Endothelial cell of umbilical vein (primary cell): ENCODE results near the gene OR52N4. TPM values are rescaled to one million over a fixed set of nuclear protein-coding genes. Genes with fewer than 3 reads are reported as not detected.

ENCODE experiments used
- BruUV-seq: library from RNA; stranded (reverse); fragments of 400-500 nt; replicated peaks from 2 replicates; lab custom pipeline; 2021; lab: Mats Ljungman, UMichigan
- CTCF ChIA-PET: fragments of 300-600, 350-600 bp; sonication (Branson Sonifier 250); formaldehyde crosslinking; loops from one replicate; lab custom pipeline; 2021; ENCODE audit warnings: antibody characterized with exemption, inconsistent platforms; lab: Charles Lee
- POLR2A ChIA-PET: fragments of 300-600, 350-600 bp; sonication (Branson Sonifier 250); formaldehyde crosslinking; loops from one replicate; lab custom pipeline; 2021; ENCODE audit warnings: antibody characterized with exemption, inconsistent platforms; lab: Charles Lee
- DNase-seq: peaks from one replicate; pipeline ENCODE4 v3.0.0-alpha.2; 2011; ENCODE audit warnings: low read depth, low spot score
- FAIRE-seq: peaks from 2 replicates; lab custom pipeline; 2011; peaks lifted over from hg19 to GRCh38; lab: Jason Lieb, UNC
- H2AFZ ChIP-seq: 2 replicates; pipeline ENCODE4 v1.6.0; 2012; ENCODE audit warnings: low read depth, low read length, control low read depth, inconsistent platforms
- H3K27ac ChIP-seq: 2 replicates; pipeline ENCODE4 v1.5.1; 2011; ENCODE audit warnings: low read depth, mild to moderate bottlenecking, control low read depth, low read length, moderate library complexity; ENCODE audit not compliant: insufficient read depth
- H3K27me3 ChIP-seq, 2 experiments: 2 replicates each; pipeline versions ENCODE4 v1.6.0 to v1.6.1; 2011; ENCODE audit warnings: low read length in 2 of 2, mixed read lengths in 1 of 2; ENCODE audit not compliant: control insufficient read depth in 2 of 2, insufficient read depth in 2 of 2
- H3K36me3 ChIP-seq, 2 experiments: 2 replicates in 1 of 2; 3 replicates in 1 of 2; pipeline ENCODE4 v1.5.1; 2011; ENCODE audit warnings: low read length in 2 of 2, mild to moderate bottlenecking in 1 of 2, moderate library complexity in 1 of 2; ENCODE audit not compliant: control insufficient read depth in 2 of 2, insufficient read depth in 2 of 2; ENCODE audit errors: extremely low read depth in 1 of 2
- H3K4me1 ChIP-seq: 3 replicates; pipeline ENCODE4 v1.5.1; 2011; ENCODE audit warnings: mild to moderate bottlenecking, low read length; ENCODE audit not compliant: control insufficient read depth, insufficient read depth; ENCODE audit errors: extremely low read depth
- H3K4me2 ChIP-seq: 2 replicates; pipeline ENCODE4 v1.6.1; 2011; ENCODE audit warnings: low read length, control low read depth, mixed read lengths; ENCODE audit not compliant: insufficient read depth
- H3K4me3 ChIP-seq, 3 experiments: fragments of 200-600 bp in 1 of 3; sonication (generic), shearing (Covaris generic) in 1 of 3; replicated peaks in 1 of 3; 2 replicates each; pipeline ENCODE4 v1.5.1; 2011 to 2016; ENCODE audit warnings: control low read depth in 3 of 3, low read length in 3 of 3, mild to moderate bottlenecking in 2 of 3, inconsistent platforms in 1 of 3, low read depth in 1 of 3, moderate library complexity in 1 of 3; ENCODE audit not compliant: insufficient read depth in 1 of 3
- H3K79me2 ChIP-seq: 2 replicates; pipeline ENCODE4 v1.6.0; 2012; ENCODE audit warnings: low read length, inconsistent platforms; ENCODE audit not compliant: control insufficient read depth, insufficient read depth
- H3K9ac ChIP-seq: replicated peaks from 2 replicates; pipeline ENCODE3; 2011; ENCODE audit warnings: low read length, control low read depth; ENCODE audit not compliant: insufficient read depth; ENCODE audit errors: extremely low read depth
- H3K9me1 ChIP-seq: replicated peaks from 3 replicates; pipeline ENCODE4 v1.6.0; 2011; ENCODE audit warnings: mild to moderate bottlenecking, low read length; ENCODE audit not compliant: control insufficient read depth, insufficient read depth; ENCODE audit errors: extremely low read depth
- H3K9me3 ChIP-seq: replicated peaks from 2 replicates; pipeline ENCODE4 v1.5.1; 2012; ENCODE audit warnings: low read length, inconsistent platforms; ENCODE audit not compliant: control insufficient read depth, insufficient read depth
- H4K20me1 ChIP-seq: replicated peaks from 2 replicates; pipeline ENCODE3; 2011; ENCODE audit warnings: mild to moderate bottlenecking, low read length; ENCODE audit not compliant: control insufficient read depth, insufficient read depth; ENCODE audit errors: extremely low read depth
- CTCF ChIP-seq, 2 donors: IDR thresholded peaks; 1 replicate in 1 of 2; 2 replicates in 1 of 2; pipeline ENCODE4 v1.5.1; 2011; ENCODE audit warnings: low read length in 2 of 2, mild to moderate bottlenecking in 2 of 2, moderate library complexity in 2 of 2, control low read depth in 1 of 2, inconsistent platforms in 1 of 2, low read depth in 1 of 2; ENCODE audit not compliant: insufficient read depth in 1 of 2; ENCODE audit errors: extremely low read depth in 1 of 2
- EZH2 ChIP-seq: IDR thresholded peaks from 2 replicates; pipeline ENCODE4 v1.6.1; 2012; ENCODE audit warnings: borderline replicate concordance, low read depth, mild to moderate bottlenecking, moderate library complexity, low read length, inconsistent platforms; ENCODE audit not compliant: severe bottlenecking
- JUN ChIP-seq: IDR thresholded peaks from 2 replicates; pipeline ENCODE4 v1.6.1; 2011; ENCODE audit warnings: borderline replicate concordance, low read depth; ENCODE audit not compliant: insufficient read length, insufficient read depth
- MAX ChIP-seq: IDR thresholded peaks from 2 replicates; pipeline ENCODE4 v1.6.1; 2011; ENCODE audit not compliant: insufficient read depth, insufficient read length
- POLR2AphosphoS5 ChIP-seq: IDR thresholded peaks from 2 replicates; pipeline ENCODE4 v1.6.1; 2012; ENCODE audit warnings: low read depth, mild to moderate bottlenecking, control low read depth, low read length, moderate library complexity; ENCODE audit not compliant: insufficient read depth
- dilution Hi-C: fragments of 300-500 bp; cut with MboI; formaldehyde crosslinking; loops from one replicate; pipeline ENCODE4 v1.15.0; 2019; ENCODE audit warnings: low sequenced_read_pairs; ENCODE audit not compliant: extremely low pct_ligation_motif_present
- intact Hi-C: fragments of 100-400 bp; cut with micrococcal nuclease; formaldehyde crosslinking; loops from one replicate; pipeline ENCODE4 v1.10.0; 2022
- polyA plus RNA-seq, 4 experiments: library from polyadenylated mRNA; depleted of rRNA in 3 of 4; stranded (reverse) in 3 of 4; unstranded in 1 of 4; fragments of >200 nt; gene quantifications; 2 replicates each; pipeline versions ENCODE4 v1.2.1 to v1.2.3, GENCODE V29; 2011 to 2012; ENCODE audit warnings: missing spikeins in 1 of 4
- total RNA-seq: library from RNA; stranded (reverse); gene quantifications from 2 replicates; pipeline ENCODE4 v1.2.3, GENCODE V29; 2021

The OR52N4 gene
- total and polyA plus RNA-seq, 2 donors (not counting 3 experiments of a cell fraction or from before 2014, with no cell fraction given): 0.10 TPM; not detected in 1

GRCh38 chr11:5736396-5736795 lies 17.6 kb upstream of the OR52N4 start, which contains the start of gene OR56B1:
OR56B1 (plus strand) TSS chr11:5736448; CDS start chr11:5736517, 69 bp downstream.
- Histone ChIP-seq H3K9me3 (no peaks in the 10 kb centered on the region), H3K27me3 (peaks cover 0 to 2% of the 10 kb centered on the region in 2 experiments), H2AFZ (no peak within 1 kb of the TSS), H3K36me3 (no peaks in the 10 kb centered on the region), H4K20me1 (no peaks in the 10 kb centered on the region), H3K4me3 (no peak within 1 kb of the TSS), H3K4me2 (no peak within 1 kb of the TSS), H3K9ac (no peak within 1 kb of the TSS), H3K9me1 (no peaks in the 10 kb centered on the region), H3K79me2 (no peaks in the 10 kb centered on the region), H3K27ac (no peak within 1 kb of the TSS), H3K4me1 (no peaks in the 10 kb centered on the region)
- DNase-seq (no peak), FAIRE-seq (no peak)
- TF ChIP-seq MAX: no peak
- TF ChIP-seq POLR2AphosphoS5: no peak
- no peak for TF ChIP-seq JUN
- TF ChIP-seq EZH2: no peak
- TF ChIP-seq CTCF (IDR thresholded peaks at IDR 0.05; ENCODE audit: extremely low read depth in 1 of 2, insufficient read depth in 1 of 2, low read depth in 1 of 2, low read length in 2 of 2): no peak
- CTCF ChIA-PET: interaction anchor here (1.6 kb wide), 1 partner anchor 260 kb away, joined by 4 read pairs; no protein-coding TSS in a partner anchor
- dilution Hi-C loops (no loop called here), intact Hi-C loops (no loop called here)
- BruUV-seq: no TSS peak
- POLR2A ChIA-PET: no interaction called here
